AG04450 (cell line): ENCODE results near the gene SORBS2. TPM values are rescaled to one million over a fixed set of nuclear protein-coding genes. Genes with fewer than 3 reads are reported as not detected.

Experiments
- CTCF ChIA-PET: fragments of 300-600, 350-600 bp; formaldehyde crosslinking; extraction: SDS; loops from one replicate; lab custom pipeline; 2022; ENCODE audit warnings: antibody characterized with exemption, inconsistent platforms; lab: Charles Lee
- POLR2A ChIA-PET: fragments of 350-600 bp; formaldehyde crosslinking; extraction: SDS; loops from one replicate; lab custom pipeline; 2021; ENCODE audit warnings: antibody characterized with exemption, inconsistent platforms; lab: Yijun Ruan, JAX
- DNase-seq: peaks from one replicate; pipeline ENCODE4 v3.0.0-alpha.2; 2011; ENCODE audit warnings: low read depth, low spot score
- H3K27ac ChIP-seq: one replicate; pipeline ENCODE4 v1.5.1; 2012; ENCODE audit warnings: low read depth, low read length, control low read depth
- H3K27me3 ChIP-seq: one replicate; pipeline ENCODE4 v1.6.0; 2012; ENCODE audit warnings: low read length; ENCODE audit not compliant: control insufficient read depth, insufficient read depth
- H3K4me3 ChIP-seq: 2 replicates; pipeline ENCODE4 v1.5.1; 2011; ENCODE audit warnings: mild to moderate bottlenecking, low read depth, low read length, control low read depth
- H3K9me3 ChIP-seq: 2 replicates; pipeline ENCODE4 v1.5.1; 2012; ENCODE audit warnings: low read length; ENCODE audit not compliant: control insufficient read depth, insufficient read depth
- CTCF ChIP-seq: IDR thresholded peaks from 2 replicates; pipeline ENCODE4 v1.5.1; 2011; ENCODE audit warnings: low read depth, low read length, control low read depth, inconsistent platforms
- polyA plus RNA-seq: library from polyadenylated mRNA; depleted of rRNA; stranded (reverse); fragments of >200 nt; gene quantifications from 2 replicates; pipeline ENCODE4 v1.2.3, GENCODE V29; 2011

Gene SORBS2
- polyA plus RNA-seq, 1 experiment: not detected

GRCh38 chr4:185666156-185666555 lies 145.8 kb downstream of the SORBS2 start:
- H3K27ac ChIP-seq: no peak overlapping the region
- no peak for DNase-seq
- ChIA-PET CTCF (no interaction called here), POLR2A (no interaction called here)
- no peaks in the 10 kb centered on the region for H3K9me3 ChIP-seq
- no peaks in the 10 kb centered on the region for H3K27me3 ChIP-seq
- H3K4me3 ChIP-seq: no peak overlapping the region
- TF ChIP-seq CTCF: no peak

DNA sequence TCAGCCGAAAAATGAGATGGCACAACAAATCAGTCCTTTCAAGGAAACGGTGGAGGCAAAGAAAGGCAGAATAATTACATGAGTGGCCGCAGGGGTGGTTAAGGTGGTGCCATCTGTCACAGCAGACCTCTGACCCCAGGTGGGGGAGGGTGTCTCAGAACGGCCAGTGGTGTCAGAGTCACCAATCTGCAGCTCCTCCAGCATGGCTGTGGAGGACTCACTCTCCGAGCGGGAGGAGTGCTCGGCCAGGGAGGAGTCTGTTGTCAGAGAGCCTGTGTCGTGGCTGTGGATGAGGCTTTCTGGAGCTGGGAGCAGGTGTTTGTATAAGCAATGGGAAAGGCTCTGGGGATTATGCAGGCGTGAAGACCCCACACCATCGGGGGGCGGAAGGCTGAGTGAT lies 146.3 kb downstream of the SORBS2 start:
- TF ChIP-seq CTCF: no peak
- no peaks in the 10 kb centered on the region for H3K27me3 ChIP-seq
- H3K27ac ChIP-seq: no peak overlapping the region
- H3K9me3 ChIP-seq: no peaks in the 10 kb centered on the region
- no peak overlapping the region for H3K4me3 ChIP-seq
- no peak for DNase-seq
- POLR2A ChIA-PET: no interaction called here
- CTCF ChIA-PET: interaction anchor here (1.3 kb wide), 1 partner anchor 356 kb away, joined by 4 read pairs; no protein-coding TSS in a partner anchor

DNA sequence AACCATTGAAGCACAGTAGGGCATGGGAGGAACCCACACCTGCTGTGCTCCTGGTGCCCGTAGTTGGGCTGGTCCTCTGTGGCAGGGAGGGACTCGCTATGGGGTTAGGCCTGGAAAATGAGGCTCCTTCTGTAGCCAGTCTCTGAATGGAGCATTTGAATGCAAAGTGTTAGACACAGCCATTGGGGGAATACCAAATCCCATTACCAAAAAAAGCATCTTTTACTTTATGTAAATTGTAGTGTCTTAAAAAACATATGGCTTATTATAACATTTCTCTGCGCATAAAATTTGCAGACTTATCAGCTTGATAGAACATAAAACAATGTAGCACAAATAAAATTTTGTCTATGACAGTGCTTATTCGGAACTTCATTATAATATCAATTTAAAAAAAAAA lies 147.5 kb downstream of the SORBS2 start:
- CTCF ChIA-PET: interaction anchor here (0.6 to 1.8 kb wide), 3 partner anchors 24 to 373 kb away, joined by 3 to 6 read pairs (median 4); no protein-coding TSS in a partner anchor
- POLR2A ChIA-PET: no interaction called here
- Histone ChIP-seq H3K27me3 (no peaks in the 10 kb centered on the region), H3K27ac (no peak overlapping the region), H3K9me3 (no peaks in the 10 kb centered on the region), H3K4me3 (no peak overlapping the region)
- DNase-seq: no peak
- TF ChIP-seq CTCF: no peak

DNA sequence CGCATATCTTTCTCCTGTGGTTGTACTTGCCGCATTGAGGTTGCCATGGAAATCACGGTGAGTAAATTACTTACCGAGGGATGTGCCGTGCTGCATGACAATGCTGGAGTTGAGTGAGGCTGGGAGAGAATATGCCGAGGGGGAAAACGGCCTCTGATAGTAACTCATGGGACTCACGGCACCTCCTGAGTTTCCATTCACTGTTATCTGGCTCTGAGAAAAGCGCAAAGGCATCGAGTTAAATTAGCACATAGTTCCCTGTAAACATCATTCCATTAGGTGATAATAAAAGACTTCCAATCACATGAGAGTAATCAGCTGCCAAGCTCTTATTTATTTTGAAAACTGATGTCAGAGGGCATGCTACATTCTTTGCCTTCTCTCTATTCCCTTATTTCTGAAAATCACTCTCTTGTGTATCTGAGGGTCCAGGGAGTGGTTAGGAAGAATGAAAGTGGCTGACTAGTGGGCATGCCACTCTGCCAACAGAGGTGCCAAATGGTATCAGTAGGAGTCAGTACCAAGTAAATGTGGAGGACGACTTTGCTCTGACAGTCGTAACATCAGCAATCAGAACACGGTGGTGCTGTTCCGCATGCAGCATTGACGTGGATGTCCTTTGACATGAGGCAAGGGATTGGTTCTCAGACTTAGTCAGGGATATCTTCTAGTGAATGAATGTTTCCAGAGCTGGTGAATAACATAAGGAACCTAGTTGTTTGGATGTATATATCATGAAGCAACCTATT lies 149.8 kb downstream of the SORBS2 start:
- no peak for TF ChIP-seq CTCF
- H3K4me3 ChIP-seq: no peak overlapping the region
- DNase-seq: no peak
- ChIA-PET CTCF (no interaction called here), POLR2A (no interaction called here)
- H3K27me3 ChIP-seq: no peaks in the 10 kb centered on the region
- no peaks in the 10 kb centered on the region for H3K9me3 ChIP-seq
- no peak overlapping the region for H3K27ac ChIP-seq

- H3K9me3 ChIP-seq: no peaks in the 10 kb centered on the region
- TF ChIP-seq CTCF: no peak
- no peaks in the 10 kb centered on the region for H3K27me3 ChIP-seq
- no peak overlapping the region for H3K4me3 ChIP-seq
- CTCF ChIA-PET: no interaction called here
- POLR2A ChIA-PET: no interaction called here
- no peak overlapping the region for H3K27ac ChIP-seq
- no peak for DNase-seq
Observed at GRCh38 chr4:185660340-185660739, 151.7 kb downstream of the SORBS2 start.
